ENCODE data around the gene UBE2M. TPM values are rescaled to one million over a fixed set of nuclear protein-coding genes. Genes with fewer than 3 reads are reported as not detected.

The UBE2M gene
- total RNA-seq, 1 donor, result 54.6 TPM

DNA sequence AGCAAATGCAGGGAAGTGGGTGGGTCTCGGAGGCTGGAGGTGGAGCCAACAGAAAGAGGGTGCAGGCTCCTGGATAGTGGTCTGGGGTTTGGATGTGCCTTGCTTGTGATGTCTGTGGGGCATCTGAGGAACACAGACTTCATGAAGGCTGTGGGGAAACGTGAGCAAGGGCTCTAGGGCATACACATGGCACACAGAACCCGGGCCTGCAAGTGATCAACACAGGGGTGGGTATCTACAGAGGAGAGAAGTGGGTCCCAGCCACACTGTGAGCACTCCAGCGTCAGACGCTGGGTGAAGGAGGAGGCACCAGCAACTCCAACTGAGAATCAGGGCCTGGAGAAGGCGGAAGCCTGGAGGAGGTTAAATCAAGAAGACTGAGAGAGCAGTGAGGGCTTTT is 5.4 kb upstream of the UBE2M start:
- no peaks in the 10 kb centered on the region for H3K79me2 ChIP-seq (ENCODE audit: insufficient read depth, low read length)
- H3K9me3 ChIP-seq (ENCODE audit: low read depth, low read length), result no peaks in the 10 kb centered on the region
- no peak overlapping the region for H2AFZ ChIP-seq (ENCODE audit: low read length)
- H3K4me1 ChIP-seq (ENCODE audit: insufficient read depth, low read length), result peaks cover 23% of the 10 kb centered on the region
- no peak overlapping the region for H3K4me2 ChIP-seq (ENCODE audit: insufficient read depth, low read length)
- peaks cover 14% of the 10 kb centered on the region for H3K36me3 ChIP-seq (ENCODE audit: insufficient read depth, low read length)
- peak; percentile 60 for DNase-seq (ENCODE audit: insufficient read length, low spot score, missing footprints)
- no peak overlapping the region for H3K4me3 ChIP-seq (ENCODE audit: insufficient read depth, low read length)
- no peaks in the 10 kb centered on the region for H4K20me1 ChIP-seq (ENCODE audit: insufficient read depth, low read length)
- peaks cover 6% of the 10 kb centered on the region for H3K27me3 ChIP-seq (ENCODE audit: insufficient read depth, low read length)
- TF ChIP-seq, protein P1, sequence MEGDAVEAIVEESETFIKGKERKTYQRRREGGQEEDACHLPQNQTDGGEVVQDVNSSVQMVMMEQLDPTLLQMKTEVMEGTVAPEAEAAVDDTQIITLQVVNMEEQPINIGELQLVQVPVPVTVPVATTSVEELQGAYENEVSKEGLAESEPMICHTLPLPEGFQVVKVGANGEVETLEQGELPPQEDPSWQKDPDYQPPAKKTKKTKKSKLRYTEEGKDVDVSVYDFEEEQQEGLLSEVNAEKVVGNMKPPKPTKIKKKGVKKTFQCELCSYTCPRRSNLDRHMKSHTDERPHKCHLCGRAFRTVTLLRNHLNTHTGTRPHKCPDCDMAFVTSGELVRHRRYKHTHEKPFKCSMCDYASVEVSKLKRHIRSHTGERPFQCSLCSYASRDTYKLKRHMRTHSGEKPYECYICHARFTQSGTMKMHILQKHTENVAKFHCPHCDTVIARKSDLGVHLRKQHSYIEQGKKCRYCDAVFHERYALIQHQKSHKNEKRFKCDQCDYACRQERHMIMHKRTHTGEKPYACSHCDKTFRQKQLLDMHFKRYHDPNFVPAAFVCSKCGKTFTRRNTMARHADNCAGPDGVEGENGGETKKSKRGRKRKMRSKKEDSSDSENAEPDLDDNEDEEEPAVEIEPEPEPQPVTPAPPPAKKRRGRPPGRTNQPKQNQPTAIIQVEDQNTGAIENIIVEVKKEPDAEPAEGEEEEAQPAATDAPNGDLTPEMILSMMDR (IDR thresholded peaks at IDR 0.05; ENCODE audit: extremely low read depth, low read depth, low read length), result no peak
- H3K27ac ChIP-seq (ENCODE audit: low read depth, low read length), result no peak overlapping the region

DNA sequence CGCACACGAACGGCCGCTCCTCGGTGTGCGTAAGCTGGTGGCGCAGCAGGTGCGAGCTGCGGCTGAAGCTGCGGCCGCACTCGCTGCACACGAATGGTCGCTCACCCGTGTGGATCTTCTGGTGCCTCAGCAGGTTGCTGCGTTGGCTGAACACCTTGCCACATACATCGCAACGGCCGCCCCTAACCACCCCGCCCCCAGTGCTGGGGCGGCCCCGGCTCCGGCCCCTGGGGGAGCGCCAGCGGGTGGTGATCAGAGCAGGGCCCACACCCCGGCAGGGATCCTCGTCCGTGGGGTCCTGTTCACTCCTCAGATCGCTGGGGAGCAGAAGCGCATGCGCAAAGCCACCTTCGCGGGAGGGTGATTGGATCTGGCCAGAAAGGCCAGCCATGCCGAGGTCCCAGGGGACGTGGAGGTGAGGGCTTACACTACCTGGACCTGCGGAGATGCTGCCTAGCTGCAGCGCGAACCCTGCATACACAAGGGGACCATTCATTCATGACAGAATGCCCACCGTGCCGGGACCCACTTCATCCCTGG is 4.7 kb upstream of the UBE2M start:
- TF ChIP-seq, protein P1 (IDR thresholded peaks at IDR 0.05; ENCODE audit: extremely low read depth, low read depth, low read length), result no peak
- Histone ChIP-seq H3K79me2 (ENCODE audit: insufficient read depth, low read length) (peaks cover under 1% of the 10 kb centered on the region), H3K4me3 (ENCODE audit: insufficient read depth, low read length) (peak overlapping the region; percentile 53), H3K9me3 (ENCODE audit: low read depth, low read length) (no peaks in the 10 kb centered on the region), H3K36me3 (ENCODE audit: insufficient read depth, low read length) (peaks cover 14% of the 10 kb centered on the region), H3K27ac (ENCODE audit: low read depth, low read length) (no peak overlapping the region), H2AFZ (ENCODE audit: low read length) (no peak overlapping the region), H3K4me1 (ENCODE audit: insufficient read depth, low read length) (peaks cover 23% of the 10 kb centered on the region), H3K27me3 (ENCODE audit: insufficient read depth, low read length) (peaks cover 6% of the 10 kb centered on the region), H3K4me2 (ENCODE audit: insufficient read depth, low read length) (peak overlapping the region; percentile 78), H4K20me1 (ENCODE audit: insufficient read depth, low read length) (no peaks in the 10 kb centered on the region)
- peak; percentile 80 for DNase-seq (ENCODE audit: insufficient read length, low spot score, missing footprints)

DNA sequence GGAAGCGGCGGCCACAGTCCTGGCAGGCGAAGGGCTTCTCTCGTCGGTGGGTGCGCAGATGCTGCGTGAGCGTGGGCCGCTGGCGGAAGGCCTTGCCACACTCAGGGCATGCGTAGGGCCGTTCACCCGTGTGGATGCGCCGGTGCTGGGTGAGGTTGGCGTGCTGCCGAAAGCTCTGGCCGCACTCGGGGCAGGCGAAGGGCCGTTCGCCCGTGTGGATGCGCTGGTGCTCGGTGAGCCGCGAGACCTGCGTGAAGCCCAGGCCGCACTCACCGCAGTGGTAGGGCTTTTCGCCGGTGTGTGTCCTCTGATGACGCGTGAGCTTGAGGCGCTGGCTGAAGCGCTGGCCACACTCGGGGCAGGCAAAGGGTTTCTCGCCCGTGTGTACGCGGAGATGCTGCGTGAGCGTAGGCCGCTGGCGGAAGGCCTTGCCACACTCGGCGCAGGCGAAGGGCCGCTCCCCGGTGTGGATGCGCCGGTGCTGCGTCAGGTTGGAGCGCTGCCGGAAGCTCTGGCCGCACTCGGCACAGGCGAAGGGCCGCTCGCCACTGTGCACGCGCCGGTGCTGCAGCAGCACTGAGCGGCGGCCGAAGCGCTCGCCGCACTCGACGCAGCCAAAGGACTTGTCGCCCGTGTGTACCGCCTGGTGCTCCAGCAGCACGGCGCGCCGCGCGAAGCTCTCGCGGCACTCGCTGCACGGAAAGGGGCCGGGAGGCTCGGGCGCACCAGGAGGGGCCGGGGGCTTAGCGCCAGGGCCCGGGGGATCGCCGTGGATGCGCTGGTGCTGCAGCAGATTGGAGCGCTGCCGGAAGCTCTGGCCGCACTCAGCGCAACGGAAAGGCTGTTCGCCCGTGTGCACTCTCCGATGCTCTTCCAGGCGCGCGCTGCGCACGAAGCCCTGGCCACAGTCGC is 4.0 kb upstream of the UBE2M start:
- peak overlapping the region; percentile 53 for H3K4me3 ChIP-seq (ENCODE audit: insufficient read depth, low read length)
- H3K4me1 ChIP-seq (ENCODE audit: insufficient read depth, low read length), result peaks cover 23% of the 10 kb centered on the region
- DNase-seq (ENCODE audit: insufficient read length, low spot score, missing footprints), result peak; percentile 86
- H3K27ac ChIP-seq (ENCODE audit: low read depth, low read length), result no peak overlapping the region
- H3K36me3 ChIP-seq (ENCODE audit: insufficient read depth, low read length), result peaks cover 10% of the 10 kb centered on the region
- H3K79me2 ChIP-seq (ENCODE audit: insufficient read depth, low read length), result peaks cover 8% of the 10 kb centered on the region
- peak overlapping the region; percentile 78 for H3K4me2 ChIP-seq (ENCODE audit: insufficient read depth, low read length)
- H3K9me3 ChIP-seq (ENCODE audit: low read depth, low read length), result no peaks in the 10 kb centered on the region
- TF ChIP-seq, protein P1 (IDR thresholded peaks at IDR 0.05; ENCODE audit: extremely low read depth, low read depth, low read length), result no peak
- H2AFZ ChIP-seq (ENCODE audit: low read length), result no peak overlapping the region
- H4K20me1 ChIP-seq (ENCODE audit: insufficient read depth, low read length), result peaks cover 4% of the 10 kb centered on the region
- H3K27me3 ChIP-seq (ENCODE audit: insufficient read depth, low read length), result peaks cover 6% of the 10 kb centered on the region
